Measurements from ENCODE around the gene SREBF1. TPM values are rescaled to one million over a fixed set of nuclear protein-coding genes. Genes with fewer than 3 reads are reported as not detected.

The SREBF1 gene
- polyA plus RNA-seq, 3 donors: 7.6 to 35.9 (median 10.5) TPM

GRCh38 chr17:17866897-17867296 lies 30.1 kb upstream of the SREBF1 start:
- Histone ChIP-seq H2AFZ (ENCODE audit: insufficient read depth, low read depth, low read length, poor library complexity, severe bottlenecking) (no peak overlapping the region), H3K4me2 (replicated peaks; ENCODE audit: extremely low read depth, low read length, poor library complexity, severe bottlenecking) (no peak overlapping the region), H3K4me1 (ENCODE audit: control insufficient read depth in 1 of 2, insufficient read depth in 2 of 2, low read length in 2 of 2) (no peaks in the 10 kb centered on the region), H3K9me3 (replicated peaks in 1 of 2; ENCODE audit: control insufficient read depth in 1 of 2, insufficient read depth in 1 of 2, low read length in 2 of 2) (no peaks in the 10 kb centered on the region), H4K20me1 (ENCODE audit: insufficient read depth, low read length) (no peaks in the 10 kb centered on the region), H3K27me3 (ENCODE audit: control insufficient read depth in 2 of 2, insufficient read depth in 2 of 2, low read length in 2 of 2) (no peaks in the 10 kb centered on the region), H3K79me2 (ENCODE audit: insufficient read depth, low read length) (no peaks in the 10 kb centered on the region), H3K4me3 (replicated peaks in 1 of 3; ENCODE audit: low read depth in 2 of 3, low read length in 3 of 3) (no peak overlapping the region), H3K36me3 (replicated peaks in 1 of 2; ENCODE audit: control insufficient read depth in 1 of 2, insufficient read depth in 2 of 2, low read length in 2 of 2) (peaks cover 33 to 68% of the 10 kb centered on the region in 2 donors), H3K9ac (ENCODE audit: insufficient read depth, low read length, poor library complexity, severe bottlenecking) (no peak overlapping the region), H3K27ac (ENCODE audit: low read depth in 1 of 2, low read length in 2 of 2) (no peak overlapping the region)
- no peak for DNase-seq
- Mint-ChIP-seq H3K9me3 (no peaks in the 10 kb centered on the region), H3K4me3 (no peak overlapping the region), H3K36me3 (peaks cover 57 to 77% of the 10 kb centered on the region in 2 donors), H3K4me1 (no peaks in the 10 kb centered on the region), H3K27ac (peak overlapping the region in 1 of 7 donors; percentile 47), H3K27me3 (ENCODE audit: low read depth in 3 of 3) (peaks cover 0 to 2% (median 0%) of the 10 kb centered on the region in 3 donors)
- no CpG with 5 or more reads among the region's 4 CpGs for WGBS (ENCODE audit: insufficient coverage)
- no peak for TF ChIP-seq CTCF (IDR thresholded peaks at IDR 0.05)
- intact Hi-C loops (cut with micrococcal nuclease): no loop called here

GRCh38 chr17:17866425-17866824 lies 29.6 kb upstream of the SREBF1 start:
- Histone ChIP-seq H2AFZ (ENCODE audit: insufficient read depth, low read depth, low read length, poor library complexity, severe bottlenecking) (no peak overlapping the region), H3K36me3 (replicated peaks in 1 of 2; ENCODE audit: control insufficient read depth in 1 of 2, insufficient read depth in 2 of 2, low read length in 2 of 2) (peaks cover 33 to 72% of the 10 kb centered on the region in 2 donors), H3K9ac (ENCODE audit: insufficient read depth, low read length, poor library complexity, severe bottlenecking) (no peak overlapping the region), H4K20me1 (ENCODE audit: insufficient read depth, low read length) (no peaks in the 10 kb centered on the region), H3K4me1 (ENCODE audit: control insufficient read depth in 1 of 2, insufficient read depth in 2 of 2, low read length in 2 of 2) (no peaks in the 10 kb centered on the region), H3K79me2 (ENCODE audit: insufficient read depth, low read length) (no peaks in the 10 kb centered on the region), H3K4me3 (replicated peaks in 1 of 3; ENCODE audit: low read depth in 2 of 3, low read length in 3 of 3) (no peak overlapping the region), H3K27ac (ENCODE audit: low read depth in 1 of 2, low read length in 2 of 2) (no peak overlapping the region), H3K4me2 (replicated peaks; ENCODE audit: extremely low read depth, low read length, poor library complexity, severe bottlenecking) (no peak overlapping the region), H3K27me3 (ENCODE audit: control insufficient read depth in 2 of 2, insufficient read depth in 2 of 2, low read length in 2 of 2) (no peaks in the 10 kb centered on the region), H3K9me3 (replicated peaks in 1 of 2; ENCODE audit: control insufficient read depth in 1 of 2, insufficient read depth in 1 of 2, low read length in 2 of 2) (no peaks in the 10 kb centered on the region)
- Mint-ChIP-seq H3K27ac (no peak overlapping the region), H3K36me3 (peaks cover 56 to 78% of the 10 kb centered on the region in 2 donors), H3K4me1 (no peaks in the 10 kb centered on the region), H3K4me3 (no peak overlapping the region), H3K9me3 (no peaks in the 10 kb centered on the region), H3K27me3 (ENCODE audit: low read depth in 3 of 3) (peaks cover 0 to 2% (median 0%) of the 10 kb centered on the region in 3 donors)
- WGBS (ENCODE audit: insufficient coverage): no CpG with 5 or more reads among the region's 3 CpGs
- no peak for DNase-seq
- no peak for TF ChIP-seq CTCF (IDR thresholded peaks at IDR 0.05)
- intact Hi-C loops (cut with micrococcal nuclease): no loop called here

Measured in CD14-positive monocyte (primary cell).